Activated CD8-positive, alpha-beta T cell treated with anti-CD3 and anti-CD28 coated beads for 36 hours (primary cell): ENCODE measurements around the gene CSF1R. TPM values are rescaled to one million over a fixed set of nuclear protein-coding genes. Genes with fewer than 3 reads are reported as not detected.

ENCODE experiments used
- ATAC-seq: fragments of 200-7000 bp; cut with Tn5 transposase; one replicate; pipeline ENCODE4 v1.10.0; 2021; ENCODE audit warnings: mild to moderate bottlenecking, moderate library complexity
- CTCF ChIA-PET: fragments of 350-600 bp; sonication (Branson Sonifier 250); formaldehyde crosslinking; loops from one replicate; lab custom pipeline; 2021; ENCODE audit warnings: antibody characterized with exemption; lab: Charles Lee
- POLR2A ChIA-PET: fragments of 350-600 bp; sonication (Branson Sonifier 250); formaldehyde crosslinking; loops from one replicate; lab custom pipeline; 2021; ENCODE audit warnings: antibody characterized with exemption; lab: Charles Lee
- DNase-seq: peaks from one replicate; pipeline ENCODE4 v3.0.0-alpha.2; 2020
- H3K27ac Mint-ChIP-seq: one replicate; pipeline ENCODE4 v1.8.0; 2021; ENCODE audit warnings: mild to moderate bottlenecking, mixed read lengths
- H3K27me3 Mint-ChIP-seq: one replicate; pipeline ENCODE4 v1.8.0; 2021; ENCODE audit warnings: mixed read lengths
- H3K36me3 Mint-ChIP-seq: one replicate; pipeline ENCODE4 v1.8.0; 2021; ENCODE audit warnings: low read depth, mixed read lengths
- H3K4me1 Mint-ChIP-seq: one replicate; pipeline ENCODE4 v1.8.0; 2021; ENCODE audit warnings: low read depth, mixed read lengths
- H3K4me3 Mint-ChIP-seq: one replicate; pipeline ENCODE4 v1.8.0; 2021; ENCODE audit warnings: mild to moderate bottlenecking, moderate library complexity, mixed read lengths
- H3K9me3 Mint-ChIP-seq: one replicate; pipeline ENCODE4 v1.8.0; 2021; ENCODE audit warnings: mixed read lengths
- intact Hi-C: fragments of 100-400 bp; cut with micrococcal nuclease; formaldehyde crosslinking; loops from one replicate; pipeline ENCODE4 v1.10.0; 2022
- total RNA-seq, 2 experiments: library from RNA; stranded (reverse); gene quantifications; one replicate each; pipeline ENCODE4 v1.2.3, GENCODE V29; 2021
- TF ChIP-seq, protein P1 (sequence below): fragments of 200-600 bp; IDR thresholded peaks from one replicate; pipeline ENCODE4 v1.8.0; 2022; ENCODE audit warnings: antibody characterized with exemption, mild to moderate bottlenecking

The CSF1R gene
- total RNA-seq, 2 experiments from 2014 or later, result not detected

- CTCF ChIA-PET, result no interaction called here
- TF ChIP-seq, protein P1, sequence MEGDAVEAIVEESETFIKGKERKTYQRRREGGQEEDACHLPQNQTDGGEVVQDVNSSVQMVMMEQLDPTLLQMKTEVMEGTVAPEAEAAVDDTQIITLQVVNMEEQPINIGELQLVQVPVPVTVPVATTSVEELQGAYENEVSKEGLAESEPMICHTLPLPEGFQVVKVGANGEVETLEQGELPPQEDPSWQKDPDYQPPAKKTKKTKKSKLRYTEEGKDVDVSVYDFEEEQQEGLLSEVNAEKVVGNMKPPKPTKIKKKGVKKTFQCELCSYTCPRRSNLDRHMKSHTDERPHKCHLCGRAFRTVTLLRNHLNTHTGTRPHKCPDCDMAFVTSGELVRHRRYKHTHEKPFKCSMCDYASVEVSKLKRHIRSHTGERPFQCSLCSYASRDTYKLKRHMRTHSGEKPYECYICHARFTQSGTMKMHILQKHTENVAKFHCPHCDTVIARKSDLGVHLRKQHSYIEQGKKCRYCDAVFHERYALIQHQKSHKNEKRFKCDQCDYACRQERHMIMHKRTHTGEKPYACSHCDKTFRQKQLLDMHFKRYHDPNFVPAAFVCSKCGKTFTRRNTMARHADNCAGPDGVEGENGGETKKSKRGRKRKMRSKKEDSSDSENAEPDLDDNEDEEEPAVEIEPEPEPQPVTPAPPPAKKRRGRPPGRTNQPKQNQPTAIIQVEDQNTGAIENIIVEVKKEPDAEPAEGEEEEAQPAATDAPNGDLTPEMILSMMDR, result no peak
- Mint-ChIP-seq H3K9me3 (no peaks in the 10 kb centered on the region), H3K27me3 (peaks cover 9% of the 10 kb centered on the region), H3K36me3 (no peaks in the 10 kb centered on the region), H3K4me3 (no peak overlapping the region), H3K4me1 (peaks cover 11% of the 10 kb centered on the region), H3K27ac (no peak overlapping the region)
- ATAC-seq (no peak), DNase-seq (no peak)
- intact Hi-C loops, result no loop called here
- POLR2A ChIA-PET, result no interaction called here
These were observed 8.2 kb downstream of the CSF1R start for GRCh38 chr5:150077996-150078801.

- Mint-ChIP-seq H3K9me3 (no peaks in the 10 kb centered on the region), H3K27me3 (peaks cover 5% of the 10 kb centered on the region), H3K36me3 (no peaks in the 10 kb centered on the region), H3K27ac (no peak overlapping the region), H3K4me3 (no peak overlapping the region), H3K4me1 (peaks cover 8% of the 10 kb centered on the region)
- ATAC-seq (no peak), DNase-seq (no peak)
- TF ChIP-seq, protein P1, result no peak
- CTCF ChIA-PET, result interaction anchor here (1.0 kb wide), 1 partner anchor 86 kb away, joined by 3 read pairs; no protein-coding TSS in a partner anchor
- POLR2A ChIA-PET, result no interaction called here
- intact Hi-C loops, result no loop called here
These were observed 9.3 kb downstream of the CSF1R start for GRCh38 chr5:150077060-150077459.

GRCh38 chr5:150075806-150076205 is 10.5 kb downstream of the CSF1R start:
- TF ChIP-seq, protein P1, result no peak
- H3K4me1 Mint-ChIP-seq, result no peaks in the 10 kb centered on the region
- ATAC-seq (no peak), DNase-seq (no peak)
- H3K27ac Mint-ChIP-seq, result no peak overlapping the region
- ChIA-PET POLR2A (no interaction called here), CTCF (interaction anchor here (0.8 kb wide), 1 partner anchor 134 kb away, joined by 3 read pairs; no protein-coding TSS in a partner anchor)
- peaks cover 3% of the 10 kb centered on the region for H3K27me3 Mint-ChIP-seq
- H3K4me3 Mint-ChIP-seq, result no peak overlapping the region
- H3K36me3 Mint-ChIP-seq, result no peaks in the 10 kb centered on the region
- no peaks in the 10 kb centered on the region for H3K9me3 Mint-ChIP-seq
- intact Hi-C loops, result no loop called here

DNA sequence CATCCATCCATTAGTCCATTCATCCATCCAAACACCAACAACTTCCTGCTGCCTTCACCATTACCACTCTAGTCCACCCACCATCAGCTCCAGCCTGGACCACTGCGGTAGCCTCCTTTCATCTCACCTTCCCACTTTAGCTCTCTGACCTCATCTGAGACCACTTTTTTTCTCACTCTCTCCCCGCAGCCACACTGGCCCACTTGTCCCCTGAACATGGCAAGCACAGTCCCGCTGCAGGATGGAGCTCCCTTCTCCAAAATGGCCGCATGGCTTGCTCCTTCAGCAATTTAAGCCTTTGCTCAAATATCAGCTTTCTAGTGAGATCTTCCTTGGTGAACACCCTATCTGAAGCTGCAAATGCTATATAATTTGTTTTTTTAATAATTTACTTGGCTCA is 11.1 kb downstream of the CSF1R start:
- no peak overlapping the region for H3K4me3 Mint-ChIP-seq
- no peaks in the 10 kb centered on the region for H3K9me3 Mint-ChIP-seq
- no peaks in the 10 kb centered on the region for H3K4me1 Mint-ChIP-seq
- TF ChIP-seq, protein P1, result no peak
- POLR2A ChIA-PET, result no interaction called here
- DNase-seq, result no peak
- H3K36me3 Mint-ChIP-seq, result no peaks in the 10 kb centered on the region
- no peak for ATAC-seq
- CTCF ChIA-PET, result interaction anchor here (0.8 kb wide), 1 partner anchor 135 kb away, joined by 3 read pairs; no protein-coding TSS in a partner anchor
- H3K27me3 Mint-ChIP-seq, result peaks cover 3% of the 10 kb centered on the region
- no peak overlapping the region for H3K27ac Mint-ChIP-seq
- intact Hi-C loops, result no loop called here

DNA sequence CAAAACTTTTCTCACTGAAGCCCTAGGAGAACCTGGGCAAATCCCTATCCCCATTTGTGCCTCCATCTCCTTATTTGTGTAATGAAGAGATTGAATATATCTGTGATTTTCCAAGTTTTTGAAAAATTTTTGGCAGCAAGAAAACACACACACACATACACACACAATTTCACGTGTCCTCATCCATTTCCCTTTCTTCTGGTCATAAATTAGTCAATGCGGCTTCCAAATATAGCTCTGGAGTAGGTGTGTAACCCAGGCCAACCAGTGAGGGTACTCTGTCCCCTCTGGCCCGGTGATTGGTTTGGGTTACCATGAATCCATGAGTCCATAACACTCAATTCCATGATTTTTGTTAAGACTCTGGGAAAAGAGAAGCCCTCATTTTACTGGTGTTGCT is 12.7 kb downstream of the CSF1R start:
- ChIA-PET POLR2A (no interaction called here), CTCF (no interaction called here)
- ATAC-seq (no peak), DNase-seq (no peak)
- Mint-ChIP-seq H3K4me3 (no peak overlapping the region), H3K27me3 (no peaks in the 10 kb centered on the region), H3K36me3 (no peaks in the 10 kb centered on the region), H3K4me1 (no peaks in the 10 kb centered on the region), H3K9me3 (no peaks in the 10 kb centered on the region), H3K27ac (no peak overlapping the region)
- intact Hi-C loops, result no loop called here
- TF ChIP-seq, protein P1, result no peak
